HEK293 (cell line): ENCODE data around the gene TEAD4.

Experiments
- CTCF ChIA-PET: fragments of 350-600 bp; formaldehyde crosslinking; extraction: SDS; loops from one replicate; lab custom pipeline; 2021; ENCODE audit warnings: antibody characterized with exemption; lab: Yijun Ruan, JAX
- POLR2A ChIA-PET: fragments of 300-600 bp; formaldehyde crosslinking; extraction: SDS; loops from one replicate; lab custom pipeline; 2020; ENCODE audit warnings: antibody characterized with exemption, inconsistent platforms; lab: Yijun Ruan, JAX
- H3K27ac ChIP-seq: fragments of 200-500 bp; sonication (Bioruptor generic); 2 replicates; pipeline ENCODE4 v1.5.1; 2014; ENCODE audit warnings: low read depth, low read length, control low read depth, inconsistent platforms; ENCODE audit errors: extremely low read depth
- H3K36me3 ChIP-seq, 2 experiments: fragments of 200-500 bp in 1 of 2; sonication (Bioruptor generic) in 1 of 2; 1 replicate in 1 of 2; 2 replicates in 1 of 2; pipeline ENCODE4 v1.5.1; 2014 to 2017; ENCODE audit warnings: inconsistent platforms in 2 of 2, low read length in 2 of 2; ENCODE audit not compliant: control insufficient read depth in 2 of 2, insufficient read depth in 1 of 2
- H3K4me1 ChIP-seq: fragments of 200-500 bp; sonication (Bioruptor generic); 2 replicates; pipeline ENCODE4 v1.5.1; 2014; ENCODE audit warnings: mild to moderate bottlenecking, low read length, inconsistent platforms; ENCODE audit not compliant: control insufficient read depth, insufficient read depth
- H3K4me3 ChIP-seq: 2 replicates; pipeline ENCODE4 v1.5.1; 2011; ENCODE audit warnings: low read depth, mild to moderate bottlenecking, control low read depth, low read length, moderate library complexity
- H3K9me3 ChIP-seq: fragments of 200-500 bp; sonication (Bioruptor generic); 2 replicates; pipeline ENCODE4 v1.5.1; 2014; ENCODE audit warnings: low read depth, low read length, inconsistent platforms; ENCODE audit not compliant: control insufficient read depth, insufficient read depth
- BCL11A ChIP-seq: fragments of 450-650 bp; formaldehyde crosslinking; IDR thresholded peaks from 2 replicates; pipeline ENCODE4 v1.5.1; 2016; ENCODE audit warnings: low read depth, missing biosample characterization, missing genetic modification characterization
- GLI4 ChIP-seq: fragments of 450-650 bp; formaldehyde crosslinking; IDR thresholded peaks from 2 replicates; pipeline ENCODE4 v1.5.1; 2016; ENCODE audit warnings: missing biosample characterization, missing genetic modification characterization
- GLIS1 ChIP-seq: fragments of 450-650 bp; formaldehyde crosslinking; IDR thresholded peaks from 2 replicates; pipeline ENCODE4 v1.5.1; 2016; ENCODE audit warnings: missing biosample characterization, missing genetic modification characterization
- HOXA7 ChIP-seq: sonication (generic); formaldehyde crosslinking; IDR thresholded peaks from 2 replicates; pipeline ENCODE4 v1.8.1; 2022; ENCODE audit warnings: missing genetic modification reagents, borderline replicate concordance
- REPIN1 ChIP-seq: fragments of 450-650 bp; formaldehyde crosslinking; IDR thresholded peaks from 2 replicates; pipeline ENCODE4 v1.5.1; 2017; ENCODE audit warnings: missing biosample characterization, missing genetic modification characterization, low read depth
- YY1 ChIP-seq: fragments of 450-650 bp; formaldehyde crosslinking; IDR thresholded peaks from 2 replicates; pipeline ENCODE4 v1.5.1; 2018; ENCODE audit warnings: missing biosample characterization, missing genetic modification characterization
- ZBTB20 ChIP-seq: fragments of 450-650 bp; formaldehyde crosslinking; IDR thresholded peaks from 2 replicates; pipeline ENCODE4 v1.5.1; 2016; ENCODE audit warnings: missing biosample characterization, missing genetic modification characterization
- ZNF138 ChIP-seq: fragments of 450-650 bp; formaldehyde crosslinking; IDR thresholded peaks from 2 replicates; pipeline ENCODE4 v1.5.1; 2016; ENCODE audit warnings: missing biosample characterization, missing genetic modification characterization, borderline replicate concordance
- ZNF266 ChIP-seq: fragments of 450-650 bp; formaldehyde crosslinking; IDR thresholded peaks from 2 replicates; pipeline ENCODE4 v1.5.1; 2016; ENCODE audit warnings: missing biosample characterization, missing genetic modification characterization, low read depth
- ZNF292 ChIP-seq: fragments of 450-650 bp; formaldehyde crosslinking; IDR thresholded peaks from 2 replicates; pipeline ENCODE4 v1.5.1; 2016; ENCODE audit warnings: low read depth, missing biosample characterization, missing genetic modification characterization, borderline replicate concordance
- ZNF302 ChIP-seq: fragments of 450-650 bp; formaldehyde crosslinking; IDR thresholded peaks from 2 replicates; pipeline ENCODE4 v1.5.1; 2016; ENCODE audit warnings: missing biosample characterization, missing genetic modification characterization, low read depth
- ZNF530 ChIP-seq: fragments of 450-650 bp; formaldehyde crosslinking; IDR thresholded peaks from 2 replicates; pipeline ENCODE4 v1.5.1; 2016; ENCODE audit warnings: low read depth, missing biosample characterization, missing genetic modification characterization
- ZNF600 ChIP-seq: fragments of 450-650 bp; formaldehyde crosslinking; IDR thresholded peaks from 2 replicates; pipeline ENCODE4 v1.5.1; 2016; ENCODE audit warnings: missing biosample characterization, missing genetic modification characterization
- ZNF629 ChIP-seq: fragments of 450-650 bp; formaldehyde crosslinking; IDR thresholded peaks from 2 replicates; pipeline ENCODE4 v1.5.1; 2017; ENCODE audit warnings: missing biosample characterization, missing genetic modification characterization
- ZNF658 ChIP-seq: fragments of 450-650 bp; formaldehyde crosslinking; IDR thresholded peaks from 2 replicates; pipeline ENCODE4; 2016; ENCODE audit warnings: missing biosample characterization, missing genetic modification characterization
- ZNF677 ChIP-seq: fragments of 450-650 bp; IDR thresholded peaks from 2 replicates; pipeline ENCODE4 v1.5.0; 2018; ENCODE audit warnings: missing biosample characterization, mild to moderate bottlenecking, missing genetic modification characterization, moderate library complexity
- ZNF76 ChIP-seq: fragments of 450-650 bp; formaldehyde crosslinking; IDR thresholded peaks from 2 replicates; pipeline ENCODE4; 2016; ENCODE audit warnings: low read depth, missing biosample characterization, missing genetic modification characterization, borderline replicate concordance
- ZNF776 ChIP-seq: fragments of 450-650 bp; formaldehyde crosslinking; IDR thresholded peaks from 2 replicates; pipeline ENCODE4 v1.5.0; 2017; ENCODE audit warnings: missing biosample characterization, missing genetic modification characterization, borderline replicate concordance
- ZSCAN30 ChIP-seq: fragments of 450-650 bp; IDR thresholded peaks from 2 replicates; pipeline ENCODE4 v1.5.1; 2018; ENCODE audit warnings: missing biosample characterization, mild to moderate bottlenecking, missing genetic modification characterization, moderate library complexity
- TF ChIP-seq, protein P1 (sequence below): fragments of 450-650 bp; formaldehyde crosslinking; IDR thresholded peaks from 2 replicates; pipeline ENCODE4 v1.5.1; 2016; ENCODE audit warnings: missing biosample characterization, missing genetic modification characterization
- TF ChIP-seq, protein P2 (sequence below): fragments of 450-650 bp; formaldehyde crosslinking; IDR thresholded peaks from 2 replicates; pipeline ENCODE4 v1.5.1; 2016; ENCODE audit warnings: missing biosample characterization, missing genetic modification characterization, low read depth
- TF ChIP-seq, protein P3 (sequence below): fragments of 450-650 bp; formaldehyde crosslinking; IDR thresholded peaks from 2 replicates; pipeline ENCODE4 v1.5.1; 2016; ENCODE audit warnings: missing biosample characterization, missing genetic modification characterization
- TF ChIP-seq, protein P4 (sequence below): fragments of 450-650 bp; formaldehyde crosslinking; optimal IDR thresholded peaks from 2 replicates; pipeline ENCODE3; 2016; ENCODE audit warnings: missing biosample characterization, mild to moderate bottlenecking, missing genetic modification characterization

TEAD4 gene

DNA sequence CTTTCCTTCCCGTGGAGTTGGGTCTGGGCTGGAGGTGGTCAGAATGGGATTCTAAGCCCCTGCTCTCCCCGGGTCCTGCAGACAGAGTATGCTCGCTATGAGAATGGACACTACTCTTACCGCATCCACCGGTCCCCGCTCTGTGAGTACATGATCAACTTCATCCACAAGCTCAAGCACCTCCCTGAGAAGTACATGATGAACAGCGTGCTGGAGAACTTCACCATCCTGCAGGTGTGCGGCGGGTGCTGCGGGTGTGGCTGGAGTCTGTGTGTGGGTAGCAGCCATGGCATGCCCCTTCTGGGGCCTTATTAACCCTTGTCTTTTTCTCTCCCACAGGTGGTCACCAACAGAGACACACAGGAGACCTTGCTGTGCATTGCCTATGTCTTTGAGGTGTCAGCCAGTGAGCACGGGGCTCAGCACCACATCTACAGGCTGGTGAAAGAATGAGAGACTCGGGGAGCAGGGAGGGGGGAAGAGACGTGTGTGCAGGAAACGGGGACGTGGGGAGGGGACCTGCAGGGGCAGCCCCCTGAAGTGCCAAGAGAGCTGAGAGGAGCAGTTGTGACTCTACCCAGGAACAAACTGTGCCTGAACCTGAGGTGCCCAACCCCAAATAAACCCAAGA is 80.9 kb downstream of the TEAD4 start (continued):
- TF ChIP-seq ZNF76 (tag by site-specific recombination): no peak
- no peak for TF ChIP-seq ZNF600
- TF ChIP-seq, protein P1, sequence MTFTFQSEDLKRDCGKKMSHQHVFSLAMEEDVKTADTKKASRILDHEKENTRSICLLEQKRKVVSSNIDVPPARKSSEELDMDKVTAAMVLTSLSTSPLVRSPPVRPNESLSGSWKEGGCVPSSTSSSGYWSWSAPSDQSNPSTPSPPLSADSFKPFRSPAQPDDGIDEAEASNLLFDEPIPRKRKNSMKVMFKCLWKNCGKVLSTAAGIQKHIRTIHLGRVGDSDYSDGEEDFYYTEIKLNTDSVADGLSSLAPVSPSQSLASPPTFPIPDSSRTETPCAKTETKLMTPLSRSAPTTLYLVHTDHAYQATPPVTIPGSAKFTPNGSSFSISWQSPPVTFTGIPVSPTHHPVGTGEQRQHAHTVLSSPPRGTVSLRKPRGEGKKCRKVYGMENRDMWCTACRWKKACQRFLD (tag by site-specific recombination): no peak
- TF ChIP-seq ZNF776 (tag by site-specific recombination): no peak
- no peak for TF ChIP-seq ZNF530 (tag by site-specific recombination)
- no peak for TF ChIP-seq ZNF302 (tag by site-specific recombination)
- TF ChIP-seq ZNF138: no peak
- no peak for TF ChIP-seq ZNF292

DNA sequence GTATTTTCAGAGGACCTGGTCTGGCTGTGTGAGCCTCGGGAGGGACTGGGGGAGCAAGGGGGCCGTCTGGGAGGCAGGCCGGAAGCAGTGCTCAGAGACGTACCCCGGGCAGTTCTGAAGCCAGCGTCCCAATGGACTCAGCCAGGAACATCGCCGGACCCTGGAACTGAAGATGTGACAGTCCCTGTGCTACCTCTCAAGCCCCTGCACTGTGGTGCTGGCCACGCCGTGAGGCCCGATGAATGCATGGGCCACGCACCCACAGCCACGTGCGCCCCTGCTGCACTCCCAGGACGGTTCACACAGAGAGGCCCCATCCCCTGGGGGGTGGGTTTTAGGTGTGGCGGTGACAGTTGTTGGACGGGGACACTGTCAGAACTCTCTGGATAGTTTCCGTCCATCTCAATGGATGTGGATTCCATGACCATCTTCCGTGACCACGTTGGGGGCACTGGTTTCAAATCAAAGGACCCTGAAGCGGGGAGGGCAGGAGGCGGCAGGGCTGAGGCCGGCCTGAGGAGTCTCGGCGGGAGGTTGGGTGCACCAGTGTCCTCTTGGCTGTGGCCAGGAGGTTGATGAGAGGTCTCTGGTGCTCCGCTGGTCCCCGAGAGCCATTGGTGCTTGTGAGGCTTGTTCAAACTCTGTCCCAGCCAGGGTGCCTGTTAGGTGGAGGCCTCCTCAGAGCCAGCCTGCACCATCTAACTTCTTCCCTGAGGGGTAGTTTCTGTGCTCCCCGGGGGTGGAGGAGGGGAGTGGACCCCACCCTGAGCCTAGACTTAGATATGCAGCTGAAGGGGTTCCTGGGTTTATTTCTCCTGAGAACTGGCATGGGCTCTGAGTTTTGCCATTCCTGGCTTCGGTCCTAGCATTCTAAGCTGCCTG is 81.7 kb downstream of the TEAD4 start:
- no peaks in the 10 kb centered on the region for H3K4me1 ChIP-seq
- no peaks in the 10 kb centered on the region for H3K9me3 ChIP-seq
- TF ChIP-seq, protein P2, sequence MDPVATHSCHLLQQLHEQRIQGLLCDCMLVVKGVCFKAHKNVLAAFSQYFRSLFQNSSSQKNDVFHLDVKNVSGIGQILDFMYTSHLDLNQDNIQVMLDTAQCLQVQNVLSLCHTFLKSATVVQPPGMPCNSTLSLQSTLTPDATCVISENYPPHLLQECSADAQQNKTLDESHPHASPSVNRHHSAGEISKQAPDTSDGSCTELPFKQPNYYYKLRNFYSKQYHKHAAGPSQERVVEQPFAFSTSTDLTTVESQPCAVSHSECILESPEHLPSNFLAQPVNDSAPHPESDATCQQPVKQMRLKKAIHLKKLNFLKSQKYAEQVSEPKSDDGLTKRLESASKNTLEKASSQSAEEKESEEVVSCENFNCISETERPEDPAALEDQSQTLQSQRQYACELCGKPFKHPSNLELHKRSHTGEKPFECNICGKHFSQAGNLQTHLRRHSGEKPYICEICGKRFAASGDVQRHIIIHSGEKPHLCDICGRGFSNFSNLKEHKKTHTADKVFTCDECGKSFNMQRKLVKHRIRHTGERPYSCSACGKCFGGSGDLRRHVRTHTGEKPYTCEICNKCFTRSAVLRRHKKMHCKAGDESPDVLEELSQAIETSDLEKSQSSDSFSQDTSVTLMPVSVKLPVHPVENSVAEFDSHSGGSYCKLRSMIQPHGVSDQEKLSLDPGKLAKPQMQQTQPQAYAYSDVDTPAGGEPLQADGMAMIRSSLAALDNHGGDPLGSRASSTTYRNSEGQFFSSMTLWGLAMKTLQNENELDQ: no peak
- no peak for TF ChIP-seq HOXA7 (CRISPR knock-in tag)
- no peak for TF ChIP-seq BCL11A (tag by site-specific recombination)
- peak; percentile 86 for TF ChIP-seq GLIS1 (tag by site-specific recombination)
- TF ChIP-seq ZNF266 (tag by site-specific recombination): no peak
- no peak for TF ChIP-seq ZNF658 (tag by site-specific recombination)
- TF ChIP-seq ZSCAN30 (tag by site-specific recombination): no peak
- peak; percentile 53 for TF ChIP-seq ZBTB20 (tag by site-specific recombination)
- no peak for TF ChIP-seq ZNF677
- TF ChIP-seq, protein P3, sequence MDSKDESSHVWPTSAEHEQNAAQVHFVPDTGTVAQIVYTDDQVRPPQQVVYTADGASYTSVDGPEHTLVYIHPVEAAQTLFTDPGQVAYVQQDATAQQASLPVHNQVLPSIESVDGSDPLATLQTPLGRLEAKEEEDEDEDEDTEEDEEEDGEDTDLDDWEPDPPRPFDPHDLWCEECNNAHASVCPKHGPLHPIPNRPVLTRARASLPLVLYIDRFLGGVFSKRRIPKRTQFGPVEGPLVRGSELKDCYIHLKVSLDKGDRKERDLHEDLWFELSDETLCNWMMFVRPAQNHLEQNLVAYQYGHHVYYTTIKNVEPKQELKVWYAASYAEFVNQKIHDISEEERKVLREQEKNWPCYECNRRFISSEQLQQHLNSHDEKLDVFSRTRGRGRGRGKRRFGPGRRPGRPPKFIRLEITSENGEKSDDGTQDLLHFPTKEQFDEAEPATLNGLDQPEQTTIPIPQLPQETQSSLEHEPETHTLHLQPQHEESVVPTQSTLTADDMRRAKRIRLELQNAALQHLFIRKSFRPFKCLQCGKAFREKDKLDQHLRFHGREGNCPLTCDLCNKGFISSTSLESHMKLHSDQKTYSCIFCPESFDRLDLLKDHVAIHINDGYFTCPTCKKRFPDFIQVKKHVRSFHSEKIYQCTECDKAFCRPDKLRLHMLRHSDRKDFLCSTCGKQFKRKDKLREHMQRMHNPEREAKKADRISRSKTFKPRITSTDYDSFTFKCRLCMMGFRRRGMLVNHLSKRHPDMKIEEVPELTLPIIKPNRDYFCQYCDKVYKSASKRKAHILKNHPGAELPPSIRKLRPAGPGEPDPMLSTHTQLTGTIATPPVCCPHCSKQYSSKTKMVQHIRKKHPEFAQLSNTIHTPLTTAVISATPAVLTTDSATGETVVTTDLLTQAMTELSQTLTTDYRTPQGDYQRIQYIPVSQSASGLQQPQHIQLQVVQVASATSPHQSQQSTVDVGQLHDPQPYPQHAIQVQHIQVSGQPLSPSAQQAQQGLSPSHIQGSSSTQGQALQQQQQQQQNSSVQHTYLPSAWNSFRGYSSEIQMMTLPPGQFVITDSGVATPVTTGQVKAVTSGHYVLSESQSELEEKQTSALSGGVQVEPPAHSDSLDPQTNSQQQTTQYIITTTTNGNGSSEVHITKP (tag by site-specific recombination): peak; percentile 56
- no peak for TF ChIP-seq YY1 (tag by site-specific recombination)
- no peak for TF ChIP-seq ZNF629 (tag by site-specific recombination)
- TF ChIP-seq REPIN1: no peak
- TF ChIP-seq GLI4 (tag by site-specific recombination): no peak
- TF ChIP-seq, protein P4, sequence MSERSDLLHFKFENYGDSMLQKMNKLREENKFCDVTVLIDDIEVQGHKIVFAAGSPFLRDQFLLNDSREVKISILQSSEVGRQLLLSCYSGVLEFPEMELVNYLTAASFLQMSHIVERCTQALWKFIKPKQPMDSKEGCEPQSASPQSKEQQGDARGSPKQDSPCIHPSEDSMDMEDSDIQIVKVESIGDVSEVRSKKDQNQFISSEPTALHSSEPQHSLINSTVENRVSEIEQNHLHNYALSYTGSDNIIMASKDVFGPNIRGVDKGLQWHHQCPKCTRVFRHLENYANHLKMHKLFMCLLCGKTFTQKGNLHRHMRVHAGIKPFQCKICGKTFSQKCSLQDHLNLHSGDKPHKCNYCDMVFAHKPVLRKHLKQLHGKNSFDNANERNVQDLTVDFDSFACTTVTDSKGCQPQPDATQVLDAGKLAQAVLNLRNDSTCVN (tag by site-specific recombination): no peak
- no peak overlapping the region for H3K27ac ChIP-seq
- ChIA-PET CTCF (interaction anchor here (0.6 to 2.0 kb wide), 17 partner anchors 9 to 677 kb away, joined by 3 to 13 read pairs (median 4); no protein-coding TSS in a partner anchor), POLR2A (interaction anchor here (0.6 to 1.3 kb wide), 4 partner anchors 9 to 156 kb away, joined by 3 to 5 read pairs (median 4); partner anchors contain the start of gene TULP3)
- peaks cover 0 to 23% of the 10 kb centered on the region in 2 experiments; a peak in 1 of 3 replicates for H3K36me3 ChIP-seq
- H3K4me3 ChIP-seq: no peak overlapping the region
